ENCODE measurements around the gene TOMM34.
A peak's percentile ranks its signal among the peaks of the same experiment; 100 is the strongest.

The TOMM34 gene

DNA sequence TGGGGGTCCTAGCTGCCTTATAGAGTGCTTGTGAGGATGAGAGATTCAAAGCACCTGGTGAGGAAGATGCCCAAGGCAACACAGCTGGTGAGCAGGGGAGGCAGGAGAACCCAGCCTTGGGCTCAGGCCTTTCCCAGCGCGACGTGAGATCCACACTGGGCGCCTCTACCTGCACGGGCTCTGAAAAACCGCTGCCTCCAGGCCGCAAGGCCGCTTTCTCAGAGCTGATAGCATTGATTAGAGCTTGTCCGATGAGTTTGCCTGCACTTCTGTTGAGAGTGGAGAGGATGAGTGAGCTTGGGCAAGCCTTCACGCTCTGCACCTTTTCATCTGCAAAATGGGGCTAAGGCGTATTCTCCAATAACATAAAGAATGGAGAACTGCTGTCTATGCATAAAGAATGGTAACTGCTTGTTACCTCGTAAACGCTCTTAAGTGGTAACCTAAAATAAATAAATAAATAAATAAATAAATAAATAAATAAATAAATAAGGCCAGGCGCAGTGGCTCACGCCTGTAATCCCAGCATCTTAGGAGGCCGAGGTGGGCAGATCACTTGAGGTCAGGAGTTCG is 49.4 kb downstream of the TOMM34 start:
- no peaks in the 10 kb centered on the region for H3K79me2 ChIP-seq (ENCODE audit: insufficient read depth, low read depth)
- no peaks in the 10 kb centered on the region for H3K27me3 ChIP-seq (ENCODE audit: insufficient read depth, low read depth)
- H3K4me1 ChIP-seq (ENCODE audit: low read depth, poor library complexity, severe bottlenecking): peaks cover 18% of the 10 kb centered on the region
- peak overlapping the region; percentile 96 for H3K4me2 ChIP-seq
- no peaks in the 10 kb centered on the region for H3K36me3 ChIP-seq (ENCODE audit: insufficient read depth)
- H3K9ac ChIP-seq: peak overlapping the region; percentile 54; the same call in 1 of the 2 replicates
- TF ChIP-seq, protein P1, sequence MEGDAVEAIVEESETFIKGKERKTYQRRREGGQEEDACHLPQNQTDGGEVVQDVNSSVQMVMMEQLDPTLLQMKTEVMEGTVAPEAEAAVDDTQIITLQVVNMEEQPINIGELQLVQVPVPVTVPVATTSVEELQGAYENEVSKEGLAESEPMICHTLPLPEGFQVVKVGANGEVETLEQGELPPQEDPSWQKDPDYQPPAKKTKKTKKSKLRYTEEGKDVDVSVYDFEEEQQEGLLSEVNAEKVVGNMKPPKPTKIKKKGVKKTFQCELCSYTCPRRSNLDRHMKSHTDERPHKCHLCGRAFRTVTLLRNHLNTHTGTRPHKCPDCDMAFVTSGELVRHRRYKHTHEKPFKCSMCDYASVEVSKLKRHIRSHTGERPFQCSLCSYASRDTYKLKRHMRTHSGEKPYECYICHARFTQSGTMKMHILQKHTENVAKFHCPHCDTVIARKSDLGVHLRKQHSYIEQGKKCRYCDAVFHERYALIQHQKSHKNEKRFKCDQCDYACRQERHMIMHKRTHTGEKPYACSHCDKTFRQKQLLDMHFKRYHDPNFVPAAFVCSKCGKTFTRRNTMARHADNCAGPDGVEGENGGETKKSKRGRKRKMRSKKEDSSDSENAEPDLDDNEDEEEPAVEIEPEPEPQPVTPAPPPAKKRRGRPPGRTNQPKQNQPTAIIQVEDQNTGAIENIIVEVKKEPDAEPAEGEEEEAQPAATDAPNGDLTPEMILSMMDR (conservative IDR thresholded peaks at IDR 0.05; ENCODE audit: low read depth, low read length): no peak
- no peaks in the 10 kb centered on the region for H4K20me1 ChIP-seq (ENCODE audit: insufficient read depth)
- H2AFZ ChIP-seq (ENCODE audit: low read depth): peak overlapping the region; percentile 90
- H3K4me3 ChIP-seq (IDR thresholded peaks at IDR 0.05; ENCODE audit: insufficient read depth, low read depth, low read length): no peak overlapping the region
- no peak overlapping the region for H3K27ac ChIP-seq

DNA sequence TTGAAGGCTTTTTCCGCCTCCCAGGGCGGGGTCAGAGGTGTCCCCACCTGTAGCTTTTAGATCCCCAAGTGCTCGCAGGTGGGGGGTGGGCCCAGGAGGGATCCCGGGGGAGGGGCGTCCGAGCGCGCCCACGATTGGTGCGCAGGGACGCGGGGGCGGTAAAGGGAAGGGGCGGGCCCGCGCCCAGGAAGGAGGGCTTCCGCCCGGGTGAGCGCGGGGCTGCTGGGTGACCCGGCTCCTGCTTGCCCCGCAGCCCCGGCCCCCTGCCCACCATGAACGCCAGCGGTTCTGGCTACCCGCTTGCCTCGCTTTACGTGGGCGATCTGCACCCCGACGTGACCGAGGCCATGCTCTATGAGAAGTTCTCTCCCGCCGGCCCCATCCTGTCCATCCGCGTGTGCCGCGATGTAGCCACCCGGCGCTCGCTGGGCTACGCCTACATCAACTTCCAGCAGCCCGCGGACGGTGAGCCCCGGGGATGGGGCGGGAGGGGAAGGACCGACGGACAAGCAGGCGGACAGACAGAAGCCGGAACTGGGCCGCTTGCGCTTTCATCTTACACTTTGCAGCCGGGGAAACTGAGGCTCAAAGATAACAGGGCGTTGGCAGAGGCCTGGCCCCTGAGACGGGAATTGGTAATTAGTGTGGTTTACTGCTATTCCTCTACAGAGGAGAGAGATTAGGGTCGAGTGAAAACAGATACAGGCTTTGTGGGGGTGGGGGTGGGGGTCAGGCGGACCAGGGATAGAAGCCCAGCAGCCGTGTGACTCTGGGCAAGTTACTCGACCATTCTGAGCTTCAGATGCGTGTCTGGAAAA is 50.1 kb downstream of the TOMM34 start, which contains the start of gene PABPC1L:
TSS of gene PABPC1L (plus strand) at position 189 of the 818 bp plus-strand sequence. CDS start at position 273, 84 bp downstream.
- TF ChIP-seq, protein P1 (conservative IDR thresholded peaks at IDR 0.05; ENCODE audit: low read depth, low read length): no peak
- H3K27ac ChIP-seq: no peak within 1 kb of the TSS
- H3K79me2 ChIP-seq (ENCODE audit: insufficient read depth, low read depth): no peaks in the 10 kb centered on the region

DNA sequence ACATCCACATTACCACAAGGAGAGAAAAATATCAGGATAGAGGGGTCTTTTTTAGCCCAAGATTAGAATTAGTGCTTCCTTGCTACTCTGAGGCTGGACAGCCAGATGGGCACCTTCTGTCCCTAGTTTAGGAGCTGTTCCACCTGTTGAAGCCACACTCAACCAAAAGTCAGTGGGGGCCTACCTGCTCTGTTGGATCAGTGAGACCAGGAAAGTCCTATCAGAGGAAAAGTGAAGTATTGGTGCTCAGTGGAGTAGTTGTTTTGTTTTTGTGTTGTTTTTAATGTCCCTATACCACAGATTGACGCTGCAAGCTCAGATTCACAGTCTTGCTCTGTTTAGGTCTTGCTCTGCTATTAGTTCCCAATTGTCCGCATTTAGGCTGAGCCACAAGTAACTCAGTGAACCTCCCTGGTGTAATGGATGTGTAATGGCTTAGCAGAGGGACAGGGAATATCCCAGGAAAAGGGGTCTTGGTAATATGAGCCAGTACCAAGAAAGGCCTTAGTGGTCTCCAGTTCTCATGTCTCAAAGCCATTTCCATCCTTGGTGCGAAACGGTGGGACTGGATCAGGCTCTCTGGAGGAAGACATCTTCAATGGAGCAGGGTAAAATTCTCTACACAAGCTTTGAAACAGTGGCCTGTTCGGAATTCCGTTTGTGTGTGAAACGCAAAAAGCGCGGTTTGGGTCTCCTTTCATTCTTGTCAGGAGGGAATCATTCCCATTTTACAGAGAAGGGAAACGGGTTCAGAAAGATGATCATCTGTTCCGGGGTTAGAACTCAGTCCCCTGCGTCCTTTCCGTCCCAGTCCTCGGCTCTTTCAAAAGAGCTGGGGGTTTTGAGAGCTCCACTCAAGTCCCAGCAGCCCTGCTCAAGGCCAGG is 51.0 kb downstream of the TOMM34 start:
- Histone ChIP-seq H3K4me1 (ENCODE audit: low read depth, poor library complexity, severe bottlenecking) (peaks cover 18% of the 10 kb centered on the region), H3K4me3 (IDR thresholded peaks at IDR 0.05; ENCODE audit: insufficient read depth, low read depth, low read length) (no peak overlapping the region), H3K36me3 (ENCODE audit: insufficient read depth) (no peaks in the 10 kb centered on the region; the same call in 1 of the 2 replicates), H3K9ac (no peak overlapping the region; the same call in 1 of the 2 replicates), H3K4me2 (peak overlapping the region; percentile 96), H3K79me2 (ENCODE audit: insufficient read depth, low read depth) (no peaks in the 10 kb centered on the region), H3K27ac (no peak overlapping the region), H3K27me3 (ENCODE audit: insufficient read depth, low read depth) (no peaks in the 10 kb centered on the region), H4K20me1 (ENCODE audit: insufficient read depth) (no peaks in the 10 kb centered on the region), H2AFZ (ENCODE audit: low read depth) (no peak overlapping the region)
- TF ChIP-seq, protein P1 (conservative IDR thresholded peaks at IDR 0.05; ENCODE audit: low read depth, low read length): no peak

More for the DNA sequence above, 50.1 kb downstream of the TOMM34 start, which contains the start of gene PABPC1L:
- Histone ChIP-seq H2AFZ (ENCODE audit: low read depth) (peak within 1 kb of the TSS; percentile 90), H3K4me2 (peak within 1 kb of the TSS; percentile 96), H3K4me1 (ENCODE audit: low read depth, poor library complexity, severe bottlenecking) (peaks cover 18% of the 10 kb centered on the region), H3K36me3 (ENCODE audit: insufficient read depth) (no peaks in the 10 kb centered on the region; the same call in 1 of the 2 replicates), H3K4me3 (IDR thresholded peaks at IDR 0.05; ENCODE audit: insufficient read depth, low read depth, low read length) (no peak within 1 kb of the TSS), H4K20me1 (ENCODE audit: insufficient read depth) (no peaks in the 10 kb centered on the region), H3K27me3 (ENCODE audit: insufficient read depth, low read depth) (no peaks in the 10 kb centered on the region), H3K9ac (peak within 1 kb of the TSS; percentile 54; the same call in 1 of the 2 replicates)

DNA sequence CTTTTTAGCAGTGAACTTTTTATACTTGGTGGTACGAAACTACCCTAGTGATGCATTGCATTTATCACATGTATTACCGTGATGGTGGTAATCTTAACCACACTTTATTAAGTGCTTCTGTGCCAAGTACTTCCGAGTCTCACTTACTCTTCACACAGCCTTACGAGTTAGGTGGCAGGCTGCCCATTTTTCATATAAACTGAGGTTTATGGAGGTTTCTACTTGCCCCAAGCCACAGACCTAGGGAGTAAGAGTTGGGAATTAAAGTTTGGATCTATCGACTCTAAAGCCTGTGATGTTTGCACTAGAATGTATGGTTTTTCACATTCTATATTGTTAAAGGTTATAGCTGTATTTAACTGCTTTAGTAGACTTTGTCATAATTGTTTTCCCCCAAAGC is 55.8 kb downstream of the TOMM34 start:
- Histone ChIP-seq H3K36me3 (ENCODE audit: insufficient read depth) (no peaks in the 10 kb centered on the region; the same call in 1 of the 2 replicates), H3K4me3 (IDR thresholded peaks at IDR 0.05; ENCODE audit: insufficient read depth, low read depth, low read length) (no peak overlapping the region), H3K4me1 (ENCODE audit: low read depth, poor library complexity, severe bottlenecking) (peaks cover 8% of the 10 kb centered on the region), H3K9ac (no peak overlapping the region), H3K4me2 (no peak overlapping the region), H2AFZ (ENCODE audit: low read depth) (no peak overlapping the region), H3K27ac (no peak overlapping the region), H3K27me3 (ENCODE audit: insufficient read depth, low read depth) (no peaks in the 10 kb centered on the region), H4K20me1 (ENCODE audit: insufficient read depth) (peaks cover 8% of the 10 kb centered on the region; the same call in 1 of the 2 replicates), H3K79me2 (ENCODE audit: insufficient read depth, low read depth) (peaks cover 9% of the 10 kb centered on the region; the same call in 1 of the 2 replicates)
- TF ChIP-seq, protein P1 (conservative IDR thresholded peaks at IDR 0.05; ENCODE audit: low read depth, low read length): no peak
